Uterus (tissue), 2 donors: ENCODE results near the gene PRKD1.

ENCODE experiments used
- CTCF ChIP-seq, 4 experiments: fragments of 200-600 bp in 2 of 4; fragments of 450-650 bp in 2 of 4; sonication (generic) in 2 of 4; IDR thresholded peaks; one replicate each; pipeline ENCODE4 v1.5.1; 2016 to 2019; ENCODE audit warnings: antibody characterized with exemption in 4 of 4, mild to moderate bottlenecking in 2 of 4, moderate library complexity in 1 of 4
- POLR2A ChIP-seq, 2 donors: fragments of 450-650 bp; IDR thresholded peaks; one replicate each; pipeline ENCODE4 v1.6.1; 2016; ENCODE audit warnings: antibody characterized with exemption in 2 of 2, mild to moderate bottlenecking in 1 of 2, moderate library complexity in 1 of 2

- TF ChIP-seq CTCF (IDR thresholded peaks at IDR 0.05) (no peak), POLR2A (IDR thresholded peaks at IDR 0.05) (no peak)
These were observed 373.3 kb downstream of the PRKD1 start for GRCh38 chr14:29554335-29554734.
